Liver (tissue), 9 donors: ENCODE results near the gene CRB2. TPM values are rescaled to one million over a fixed set of nuclear protein-coding genes. Genes with fewer than 3 reads are reported as not detected.

Experiments used
- DNase-seq: peaks from one replicate; pipeline ENCODE4 v3.0.0-alpha.2; 2017; ENCODE audit warnings: low spot score
- H3K27ac ChIP-seq, 2 donors: one replicate each; pipeline ENCODE4 v1.7.0; 2013; ENCODE audit warnings: inconsistent platforms in 2 of 2, low read length in 2 of 2, control low read depth in 1 of 2, low read depth in 1 of 2, mild to moderate bottlenecking in 1 of 2
- H3K27me3 ChIP-seq, 4 donors: one replicate each; pipeline versions ENCODE4 v1.6.1 to v1.7.0; 2013; ENCODE audit warnings: low read length in 3 of 4, inconsistent platforms in 1 of 4, mild to moderate bottlenecking in 1 of 4, moderate library complexity in 1 of 4; ENCODE audit not compliant: control insufficient read depth in 4 of 4, insufficient read depth in 4 of 4
- H3K36me3 ChIP-seq, 4 donors: one replicate each; pipeline versions ENCODE4 v1.6.1 to v1.7.0; 2013; ENCODE audit warnings: low read length in 3 of 4, mild to moderate bottlenecking in 3 of 4, low read depth in 1 of 4, moderate library complexity in 1 of 4; ENCODE audit not compliant: control insufficient read depth in 4 of 4, insufficient read depth in 3 of 4
- H3K4me1 ChIP-seq, 4 donors: one replicate each; pipeline versions ENCODE4 v1.6.1 to v1.7.0; 2013; ENCODE audit warnings: low read length in 3 of 4, mild to moderate bottlenecking in 3 of 4, moderate library complexity in 1 of 4; ENCODE audit not compliant: control insufficient read depth in 4 of 4, insufficient read depth in 4 of 4
- H3K4me3 ChIP-seq, 3 donors: one replicate each; pipeline versions ENCODE4 v1.6.1 to v1.7.0; 2013; ENCODE audit warnings: low read length in 3 of 3, control low read depth in 1 of 3, low read depth in 1 of 3, mild to moderate bottlenecking in 1 of 3
- H3K9ac ChIP-seq, 2 donors: one replicate each; pipeline ENCODE4 v1.7.0; 2013; ENCODE audit warnings: low read length in 2 of 2, mild to moderate bottlenecking in 2 of 2, moderate library complexity in 2 of 2, control low read depth in 1 of 2, low read depth in 1 of 2
- H3K9me3 ChIP-seq, 4 donors: one replicate each; pipeline versions ENCODE4 v1.6.1 to v1.7.0; 2013; ENCODE audit warnings: low read length in 3 of 4; ENCODE audit not compliant: control insufficient read depth in 4 of 4
- EGR1 ChIP-seq, 2 donors: IDR thresholded peaks; 2 replicates each; pipeline ENCODE4 v1.6.1; 2016 to 2018; ENCODE audit warnings: antibody characterized with exemption in 2 of 2, low read depth in 2 of 2
- GABPA ChIP-seq, 2 donors: IDR thresholded peaks in 1 of 2; conservative IDR thresholded peaks in 1 of 2; 2 replicates each; pipeline ENCODE4 v1.6.1; 2016; ENCODE audit warnings: antibody characterized with exemption in 2 of 2, mild to moderate bottlenecking in 1 of 2, moderate library complexity in 1 of 2
- HNF4A ChIP-seq, 2 donors: conservative IDR thresholded peaks; 2 replicates each; pipeline ENCODE4 v1.6.1; 2016; ENCODE audit warnings: antibody characterized with exemption in 2 of 2, mild to moderate bottlenecking in 2 of 2
- HNF4G ChIP-seq: IDR thresholded peaks from 2 replicates; pipeline ENCODE4 v1.6.1; 2016; ENCODE audit warnings: antibody characterized with exemption
- JUND ChIP-seq, 2 donors: IDR thresholded peaks; 2 replicates each; pipeline ENCODE4 v1.6.1; 2016; ENCODE audit warnings: antibody characterized with exemption in 2 of 2
- NR2F2 ChIP-seq: IDR thresholded peaks from 2 replicates; pipeline ENCODE4 v1.6.1; 2016; ENCODE audit warnings: antibody characterized with exemption
- REST ChIP-seq: IDR thresholded peaks from 2 replicates; pipeline ENCODE4 v1.6.1; 2016; ENCODE audit warnings: antibody characterized with exemption, mild to moderate bottlenecking
- RXRA ChIP-seq, 2 donors: IDR thresholded peaks; 2 replicates each; pipeline ENCODE4 v1.6.1; 2017 to 2018; ENCODE audit warnings: antibody characterized with exemption in 2 of 2, mild to moderate bottlenecking in 1 of 2
- SP1 ChIP-seq: IDR thresholded peaks from 2 replicates; pipeline ENCODE4 v1.6.1; 2018; ENCODE audit warnings: antibody characterized with exemption, mild to moderate bottlenecking
- YY1 ChIP-seq: IDR thresholded peaks from 2 replicates; pipeline ENCODE4 v1.6.1; 2016; ENCODE audit warnings: antibody characterized with exemption, mild to moderate bottlenecking
- WGBS: extraction: QIAGEN DNeasy Blood & Tissue Kit; methylation state at CpG from one replicate; pipeline ENCODE4 v1.1.7; 2013; 5-methylcytosine and 5-hydroxymethylcytosine counted together
- polyA plus RNA-seq, 2 donors: library from polyadenylated mRNA; stranded (reverse) in 1 of 2; unstranded in 1 of 2; fragments of 200-250 nt in 1 of 2; fragments of >200 nt in 1 of 2; fragmentation: Nextera tagmentation in 1 of 2; extraction: Ambion mirVana in 1 of 2; gene quantifications; one replicate each; pipeline versions ENCODE4 v1.2.1 to v1.2.3, GENCODE V29; 2013 to 2015
- total RNA-seq, 2 donors: library from RNA; depleted of rRNA; stranded (reverse); fragments of >200 nt; gene quantifications; one replicate each; pipeline ENCODE4 v1.2.3, GENCODE V29; 2014
- TF ChIP-seq, protein P1 (sequence below): fragments of 150-350 bp; IDR thresholded peaks from 2 replicates; pipeline ENCODE4 v1.5.1; 2017; ENCODE audit warnings: improper control_type of control experiment, low read depth, low read length; ENCODE audit not compliant: missing input control
- donor health status: healthy.
- donor health status: healthy.
- donor health status: healthy.
- donor health status: healthy.
- donor health status: healthy.

CRB2 gene
- total and polyA plus RNA-seq, 4 donors, result 1.7 TPM; not detected in 3

DNA sequence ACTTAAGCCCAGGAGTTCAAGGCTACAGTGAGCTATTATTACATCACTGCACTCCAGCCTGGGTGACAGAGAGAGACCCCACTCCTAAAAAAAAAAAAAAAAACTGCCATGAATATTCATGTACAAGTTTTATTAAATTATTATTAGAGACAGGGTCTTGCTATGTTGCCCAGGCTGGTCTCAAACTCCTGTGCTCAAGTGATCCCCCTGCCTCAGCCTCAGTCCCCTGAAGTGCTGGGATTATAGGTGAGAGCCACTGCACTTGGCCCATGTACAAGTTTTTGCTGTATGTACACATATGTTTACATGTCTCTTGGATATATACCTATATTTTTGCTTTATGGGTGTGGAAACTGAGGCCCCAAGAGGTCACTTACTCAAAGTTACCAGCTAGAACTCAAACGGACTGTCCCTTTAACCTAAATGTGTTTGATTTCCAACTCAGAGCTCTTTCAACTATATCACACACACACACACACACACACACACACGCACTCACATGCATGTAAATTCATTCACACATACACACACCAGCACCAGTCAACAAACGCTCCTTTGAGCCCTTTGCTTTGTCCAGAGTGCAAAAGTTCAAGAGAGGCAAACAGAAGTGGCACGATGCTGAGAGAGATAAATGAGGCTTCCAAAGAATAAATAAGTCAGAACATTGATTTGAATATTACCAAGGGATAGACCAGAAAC, 45.3 kb upstream of the CRB2 start:
- TF ChIP-seq NR2F2, result no peak
- TF ChIP-seq SP1, result peak; percentile 43
- TF ChIP-seq RXRA (IDR thresholded peaks at IDR 0.05), result peak; percentile 13 to 55
- TF ChIP-seq HNF4A (conservative IDR thresholded peaks at IDR 0.05), result peak; percentile 60 to 65
- peak; percentile 14 for TF ChIP-seq YY1
- H3K4me1 ChIP-seq, result peaks cover 0 to 14% (median 9%) of the 10 kb centered on the region in 4 donors
- WGBS, result 34% methylated on average over 4 of the region's 4 CpGs
- H3K4me3 ChIP-seq, result no peak overlapping the region
- no peaks in the 10 kb centered on the region for H3K36me3 ChIP-seq
- no peak overlapping the region for H3K9ac ChIP-seq
- H3K27me3 ChIP-seq, result no peaks in the 10 kb centered on the region
- peak overlapping the region in 1 of 2 donors; percentile 35 for H3K27ac ChIP-seq
- H3K9me3 ChIP-seq, result no peaks in the 10 kb centered on the region
- DNase-seq, result no peak

DNA sequence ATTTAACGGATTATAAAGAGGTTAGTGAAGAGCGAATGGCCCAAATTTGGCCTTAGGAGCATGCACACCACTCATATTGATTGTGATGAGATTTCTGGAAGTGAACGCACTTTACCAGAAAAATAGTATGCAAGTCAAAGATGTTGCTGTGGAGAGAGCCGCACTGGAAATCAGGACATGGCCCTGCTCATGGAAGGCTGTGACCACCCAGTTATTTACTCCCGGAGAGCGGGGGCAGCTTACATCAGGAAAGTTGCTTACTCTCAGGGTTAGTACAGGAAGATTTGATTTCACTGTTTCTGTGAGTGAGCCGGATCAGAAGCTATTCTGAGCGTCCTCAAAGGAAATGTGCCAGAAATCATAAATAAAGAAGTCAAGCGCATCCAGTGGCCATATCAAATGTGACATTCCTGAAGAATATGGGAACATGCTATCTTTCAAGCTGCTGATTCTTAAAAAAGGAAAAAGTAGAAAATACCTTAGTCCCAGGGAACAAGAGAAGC, 44.7 kb upstream of the CRB2 start:
- peak overlapping the region in 1 of 2 donors; percentile 35 for H3K27ac ChIP-seq
- no peaks in the 10 kb centered on the region for H3K9me3 ChIP-seq
- TF ChIP-seq YY1, result no peak
- TF ChIP-seq JUND (IDR thresholded peaks at IDR 0.05), result no peak
- TF ChIP-seq SP1, result no peak
- no peak for TF ChIP-seq REST
- TF ChIP-seq, protein P1, sequence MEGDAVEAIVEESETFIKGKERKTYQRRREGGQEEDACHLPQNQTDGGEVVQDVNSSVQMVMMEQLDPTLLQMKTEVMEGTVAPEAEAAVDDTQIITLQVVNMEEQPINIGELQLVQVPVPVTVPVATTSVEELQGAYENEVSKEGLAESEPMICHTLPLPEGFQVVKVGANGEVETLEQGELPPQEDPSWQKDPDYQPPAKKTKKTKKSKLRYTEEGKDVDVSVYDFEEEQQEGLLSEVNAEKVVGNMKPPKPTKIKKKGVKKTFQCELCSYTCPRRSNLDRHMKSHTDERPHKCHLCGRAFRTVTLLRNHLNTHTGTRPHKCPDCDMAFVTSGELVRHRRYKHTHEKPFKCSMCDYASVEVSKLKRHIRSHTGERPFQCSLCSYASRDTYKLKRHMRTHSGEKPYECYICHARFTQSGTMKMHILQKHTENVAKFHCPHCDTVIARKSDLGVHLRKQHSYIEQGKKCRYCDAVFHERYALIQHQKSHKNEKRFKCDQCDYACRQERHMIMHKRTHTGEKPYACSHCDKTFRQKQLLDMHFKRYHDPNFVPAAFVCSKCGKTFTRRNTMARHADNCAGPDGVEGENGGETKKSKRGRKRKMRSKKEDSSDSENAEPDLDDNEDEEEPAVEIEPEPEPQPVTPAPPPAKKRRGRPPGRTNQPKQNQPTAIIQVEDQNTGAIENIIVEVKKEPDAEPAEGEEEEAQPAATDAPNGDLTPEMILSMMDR, result no peak
- TF ChIP-seq HNF4A (conservative IDR thresholded peaks at IDR 0.05), result no peak
- TF ChIP-seq NR2F2, result no peak
- TF ChIP-seq EGR1 (IDR thresholded peaks at IDR 0.05; ENCODE audit: low read depth in 2 of 2), result no peak
- TF ChIP-seq GABPA (IDR thresholded peaks at IDR 0.05 in 1 of 2, conservative IDR thresholded peaks at IDR 0.05 in 1 of 2), result no peak
- no peak for TF ChIP-seq HNF4G
- DNase-seq, result no peak
- H3K36me3 ChIP-seq, result no peaks in the 10 kb centered on the region
- no peak overlapping the region for H3K4me3 ChIP-seq
- H3K4me1 ChIP-seq, result peaks cover 0 to 14% (median 10%) of the 10 kb centered on the region in 4 donors
- 43% methylated on average over 9 of the region's 9 CpGs for WGBS
- H3K27me3 ChIP-seq, result no peaks in the 10 kb centered on the region
- peak overlapping the region in 1 of 2 donors; percentile 33 for H3K9ac ChIP-seq
